ENCODE data around the gene GJA10. TPM values are rescaled to one million over a fixed set of nuclear protein-coding genes. Genes with fewer than 3 reads are reported as not detected.

GJA10 gene
- total RNA-seq, 2 experiments from 2014 or later = not detected

- DNase-seq (no peak), ATAC-seq (no peak)
- POLR2A ChIA-PET = no interaction called here
- no peaks in the 10 kb centered on the region for H3K9me3 Mint-ChIP-seq
- TF ChIP-seq CTCF (IDR thresholded peaks at IDR 0.05) = no peak
- peak overlapping the region; percentile 13 for H3K27ac Mint-ChIP-seq
- no peaks in the 10 kb centered on the region for H3K27me3 Mint-ChIP-seq
- intact Hi-C loops (cut with micrococcal nuclease) = no loop called here
- no peak overlapping the region for H3K4me3 Mint-ChIP-seq
- peaks cover 51% of the 10 kb centered on the region for H3K4me1 Mint-ChIP-seq (ENCODE audit: low read depth)
- CTCF ChIA-PET = interaction anchor here (0.6 to 1.5 kb wide), 2 partner anchors 13 to 552 kb away, joined by 3 read pairs; no protein-coding TSS in a partner anchor
- H3K36me3 Mint-ChIP-seq (ENCODE audit: low read depth) = peaks cover 49% of the 10 kb centered on the region
These were observed 33.0 kb downstream of the GJA10 start for GRCh38 chr6:89927264-89927663.

- POLR2A ChIA-PET = no interaction called here
- intact Hi-C loops (cut with micrococcal nuclease) = no loop called here
- peaks cover 51% of the 10 kb centered on the region for H3K4me1 Mint-ChIP-seq (ENCODE audit: low read depth)
These were observed 33.7 kb downstream of the GJA10 start for GRCh38 chr6:89927791-89928550.

GRCh38 chr6:89928604-89929003, 34.3 kb downstream of the GJA10 start:
- ChIA-PET CTCF (interaction anchor here (0.8 to 1.5 kb wide), 4 partner anchors 11 to 551 kb away, joined by 3 to 7 read pairs (median 4); no protein-coding TSS in a partner anchor), POLR2A (no interaction called here)
- H3K4me1 Mint-ChIP-seq (ENCODE audit: low read depth) = peaks cover 55% of the 10 kb centered on the region
- no peaks in the 10 kb centered on the region for H3K9me3 Mint-ChIP-seq
- intact Hi-C loops (cut with micrococcal nuclease) = no loop called here
- H3K27me3 Mint-ChIP-seq = no peaks in the 10 kb centered on the region
- H3K27ac Mint-ChIP-seq = peak overlapping the region; percentile 78
- ATAC-seq (peak; percentile 44), DNase-seq (peak; percentile 58)
- peaks cover 59% of the 10 kb centered on the region for H3K36me3 Mint-ChIP-seq (ENCODE audit: low read depth)
- H3K4me3 Mint-ChIP-seq = no peak overlapping the region
- TF ChIP-seq CTCF (IDR thresholded peaks at IDR 0.05) = no peak

More at GRCh38 chr6:89927791-89928550, 33.7 kb downstream of the GJA10 start:
- Mint-ChIP-seq H3K36me3 (ENCODE audit: low read depth) (peaks cover 53% of the 10 kb centered on the region), H3K27ac (peak overlapping the region; percentile 78), H3K9me3 (no peaks in the 10 kb centered on the region), H3K4me3 (no peak overlapping the region), H3K27me3 (no peaks in the 10 kb centered on the region)
- CTCF ChIA-PET = interaction anchor here (0.8 to 1.5 kb wide), 3 partner anchors 12 to 551 kb away, joined by 3 to 4 read pairs (median 3); no protein-coding TSS in a partner anchor
- ATAC-seq (no peak), DNase-seq (no peak)
- TF ChIP-seq CTCF (IDR thresholded peaks at IDR 0.05) = no peak

- Mint-ChIP-seq H3K27me3 (no peaks in the 10 kb centered on the region), H3K36me3 (ENCODE audit: low read depth) (peaks cover 78% of the 10 kb centered on the region), H3K4me1 (ENCODE audit: low read depth) (peaks cover 56% of the 10 kb centered on the region), H3K27ac (peak overlapping the region; percentile 64), H3K9me3 (no peaks in the 10 kb centered on the region), H3K4me3 (no peak overlapping the region)
- CTCF ChIA-PET = interaction anchor here (1.3 to 1.4 kb wide), 2 partner anchors 14 to 463 kb away, joined by 3 to 4 read pairs; no protein-coding TSS in a partner anchor
- DNase-seq (no peak), ATAC-seq (no peak)
- intact Hi-C loops (cut with micrococcal nuclease) = no loop called here
- POLR2A ChIA-PET = interaction anchor here (0.5 to 1.5 kb wide), 2 partner anchors 10 to 113 kb away, joined by 3 read pairs; no protein-coding TSS in a partner anchor
- TF ChIP-seq CTCF (IDR thresholded peaks at IDR 0.05) = no peak
These were observed 36.5 kb downstream of the GJA10 start for GRCh38 chr6:89930789-89931188.

- peaks cover 44% of the 10 kb centered on the region for H3K4me1 Mint-ChIP-seq (ENCODE audit: low read depth)
- no peak for ATAC-seq
- DNase-seq = no peak
- no peaks in the 10 kb centered on the region for H3K9me3 Mint-ChIP-seq
- H3K27ac Mint-ChIP-seq = no peak overlapping the region
- CTCF ChIA-PET = no interaction called here
- intact Hi-C loops (cut with micrococcal nuclease) = no loop called here
- H3K36me3 Mint-ChIP-seq (ENCODE audit: low read depth) = peaks cover 87% of the 10 kb centered on the region
- TF ChIP-seq CTCF (IDR thresholded peaks at IDR 0.05) = no peak
- POLR2A ChIA-PET = no interaction called here
- H3K27me3 Mint-ChIP-seq = no peaks in the 10 kb centered on the region
- no peak overlapping the region for H3K4me3 Mint-ChIP-seq
These were observed 38.1 kb downstream of the GJA10 start for GRCh38 chr6:89932245-89932802.
